ENCODE results near the gene TMEM259. TPM values are rescaled to one million over a fixed set of nuclear protein-coding genes. Genes with fewer than 3 reads are reported as not detected.

Gene TMEM259
- total and polyA plus RNA-seq, 2 donors (not counting 3 experiments of a cell fraction or from before 2014, with no cell fraction given): 142 to 297 TPM

DNA sequence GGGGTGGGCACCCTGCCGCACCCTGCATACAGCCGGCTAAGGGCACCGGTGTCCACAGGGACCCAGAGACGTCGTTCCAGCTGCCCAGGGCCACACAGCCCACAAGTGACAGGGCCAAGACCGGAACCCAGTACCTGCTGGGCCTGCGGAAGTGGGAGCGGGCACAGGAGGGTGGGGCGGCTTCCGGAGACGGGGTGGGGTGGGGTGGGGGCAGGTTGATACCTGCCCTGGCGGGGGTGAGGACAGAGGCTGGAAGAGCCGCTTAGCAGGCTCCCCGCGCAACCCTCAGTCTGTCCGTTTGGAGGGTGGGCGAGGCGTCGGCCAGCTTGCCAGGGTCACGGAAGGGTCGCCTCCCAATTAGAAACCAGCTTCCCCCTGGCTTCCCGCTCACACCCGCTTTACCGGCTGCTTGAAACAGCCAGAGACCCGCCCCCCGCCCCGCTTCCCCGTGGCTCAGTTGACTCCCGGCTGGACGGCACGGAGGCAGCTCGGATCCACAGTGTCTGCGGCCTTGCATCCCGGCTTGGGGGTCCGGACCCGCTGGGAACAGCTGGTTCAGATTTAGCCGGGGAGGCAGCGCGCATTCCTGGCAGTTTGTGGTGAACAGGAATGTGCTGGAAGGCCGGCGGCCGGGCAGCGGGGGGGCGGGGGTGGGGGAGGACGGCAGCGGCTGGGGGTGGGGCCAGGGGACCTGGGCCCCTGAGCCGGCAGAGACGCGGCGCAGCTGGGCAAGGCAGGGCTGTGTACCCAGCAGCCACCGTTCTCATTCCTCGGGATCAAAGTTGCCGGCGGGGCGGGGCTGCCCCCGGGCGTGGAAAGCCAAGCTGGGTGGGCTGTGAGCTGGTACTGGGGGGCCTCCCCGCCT lies 7.4 kb upstream of the TMEM259 start:
- dilution Hi-C loops (cut with MboI; ENCODE audit: extremely low pct_ligation_motif_present, low sequenced_read_pairs) (no loop called here), intact Hi-C loops (cut with micrococcal nuclease) (no loop called here)
- no peaks in the 10 kb centered on the region for H3K9me3 ChIP-seq (replicated peaks; ENCODE audit: control insufficient read depth, insufficient read depth, low read length)
- no TSS peak for BruUV-seq (replicated peaks)
- no peaks in the 10 kb centered on the region for H4K20me1 ChIP-seq (replicated peaks; ENCODE audit: control insufficient read depth, extremely low read depth, insufficient read depth, low read length)
- ChIA-PET CTCF (interaction anchor here (0.8 to 1.8 kb wide), 4 partner anchors 11 to 44 kb away, joined by 3 to 7 read pairs (median 3); partner anchors contain the start of genes ABCA7 and WDR18), POLR2A (interaction anchor here (0.5 to 5.7 kb wide), 7 partner anchors 11 to 995 kb away, joined by 3 to 36 read pairs (median 5); partner anchors contain the start of genes ABCA7 and CIRBP)
- H3K79me2 ChIP-seq (ENCODE audit: control insufficient read depth, insufficient read depth, low read length): peaks cover 44% of the 10 kb centered on the region
- H3K27me3 ChIP-seq (ENCODE audit: control insufficient read depth in 2 of 2, insufficient read depth in 2 of 2, low read length in 2 of 2): no peaks in the 10 kb centered on the region
- no peaks in the 10 kb centered on the region for H3K9me1 ChIP-seq (replicated peaks; ENCODE audit: control insufficient read depth, extremely low read depth, insufficient read depth, low read length)
- peak overlapping the region; percentile 89 for H3K9ac ChIP-seq (replicated peaks; ENCODE audit: extremely low read depth, insufficient read depth, low read length)
- H3K4me2 ChIP-seq (ENCODE audit: insufficient read depth, low read length): peak overlapping the region; percentile 76
- DNase-seq (ENCODE audit: low read depth, low spot score) (peak; percentile 47), FAIRE-seq (peak; percentile 46)
- H3K4me3 ChIP-seq (replicated peaks in 1 of 3; ENCODE audit: insufficient read depth in 1 of 3, low read depth in 1 of 3, low read length in 3 of 3): peak overlapping the region; percentile 52 to 88 (median 84)
- no peak overlapping the region for H2AFZ ChIP-seq (ENCODE audit: low read depth, low read length)
- peak; percentile 52 for TF ChIP-seq POLR2AphosphoS5 (IDR thresholded peaks at IDR 0.05; ENCODE audit: insufficient read depth, low read depth, low read length)
- TF ChIP-seq GATA2 (IDR thresholded peaks at IDR 0.05; ENCODE audit: insufficient read depth, insufficient read length, low read depth, low read length): no peak
- H3K27ac ChIP-seq (ENCODE audit: insufficient read depth, low read depth, low read length): no peak overlapping the region
- peaks cover 9% of the 10 kb centered on the region for H3K4me1 ChIP-seq (ENCODE audit: control insufficient read depth, extremely low read depth, insufficient read depth, low read length)
- H3K36me3 ChIP-seq (ENCODE audit: control insufficient read depth in 2 of 2, extremely low read depth in 1 of 2, insufficient read depth in 2 of 2, low read length in 2 of 2): peaks cover 2 to 11% of the 10 kb centered on the region in 2 experiments

GRCh38 chr19:1027650-1028061 lies 6.7 kb upstream of the TMEM259 start:
- no TSS peak for BruUV-seq (replicated peaks)
- dilution Hi-C loops (cut with MboI; ENCODE audit: extremely low pct_ligation_motif_present, low sequenced_read_pairs) (no loop called here), intact Hi-C loops (cut with micrococcal nuclease) (no loop called here)
- Histone ChIP-seq H3K27me3 (ENCODE audit: control insufficient read depth in 2 of 2, insufficient read depth in 2 of 2, low read length in 2 of 2) (no peaks in the 10 kb centered on the region), H2AFZ (ENCODE audit: low read depth, low read length) (no peak overlapping the region), H3K27ac (ENCODE audit: insufficient read depth, low read depth, low read length) (no peak overlapping the region), H3K36me3 (ENCODE audit: control insufficient read depth in 2 of 2, extremely low read depth in 1 of 2, insufficient read depth in 2 of 2, low read length in 2 of 2) (peaks cover 2 to 7% of the 10 kb centered on the region in 2 experiments), H4K20me1 (replicated peaks; ENCODE audit: control insufficient read depth, extremely low read depth, insufficient read depth, low read length) (no peaks in the 10 kb centered on the region), H3K4me3 (replicated peaks in 1 of 3; ENCODE audit: insufficient read depth in 1 of 3, low read depth in 1 of 3, low read length in 3 of 3) (peak overlapping the region; percentile 52 to 88 (median 84)), H3K9ac (replicated peaks; ENCODE audit: extremely low read depth, insufficient read depth, low read length) (peak overlapping the region; percentile 89), H3K4me1 (ENCODE audit: control insufficient read depth, extremely low read depth, insufficient read depth, low read length) (peaks cover 9% of the 10 kb centered on the region), H3K9me1 (replicated peaks; ENCODE audit: control insufficient read depth, extremely low read depth, insufficient read depth, low read length) (no peaks in the 10 kb centered on the region), H3K9me3 (replicated peaks; ENCODE audit: control insufficient read depth, insufficient read depth, low read length) (no peaks in the 10 kb centered on the region), H3K4me2 (ENCODE audit: insufficient read depth, low read length) (peak overlapping the region; percentile 76), H3K79me2 (ENCODE audit: control insufficient read depth, insufficient read depth, low read length) (peaks cover 42% of the 10 kb centered on the region)
- CTCF ChIA-PET: interaction anchor here (1.2 to 1.8 kb wide), 4 partner anchors 12 to 86 kb away, joined by 3 to 8 read pairs (median 6); partner anchors contain the start of gene ABCA7
- peak; percentile 21 for DNase-seq (ENCODE audit: low read depth, low spot score)
- FAIRE-seq: no peak
- POLR2A ChIA-PET: interaction anchor here (0.9 to 5.7 kb wide), 4 partner anchors 11 to 241 kb away, joined by 3 to 36 read pairs (median 4); partner anchors contain the start of genes ABCA7 and CIRBP
- TF ChIP-seq GATA2 (IDR thresholded peaks at IDR 0.05; ENCODE audit: insufficient read depth, insufficient read length, low read depth, low read length) (no peak), POLR2AphosphoS5 (IDR thresholded peaks at IDR 0.05; ENCODE audit: insufficient read depth, low read depth, low read length) (no peak), MAX (IDR thresholded peaks at IDR 0.05; ENCODE audit: insufficient read depth, insufficient read length) (no peak), JUN (IDR thresholded peaks at IDR 0.05; ENCODE audit: borderline replicate concordance, insufficient read depth, insufficient read length, low read depth) (no peak), EZH2 (IDR thresholded peaks at IDR 0.05; ENCODE audit: borderline replicate concordance, low read depth, low read length, severe bottlenecking) (no peak), FOS (IDR thresholded peaks at IDR 0.05; ENCODE audit: borderline replicate concordance, insufficient read depth, low read length) (no peak), POLR2A (IDR thresholded peaks at IDR 0.05; ENCODE audit: low read depth, low read length) (no peak), MYC (IDR thresholded peaks at IDR 0.05; ENCODE audit: low read depth, low read length) (no peak)
- TF ChIP-seq, protein P1, sequence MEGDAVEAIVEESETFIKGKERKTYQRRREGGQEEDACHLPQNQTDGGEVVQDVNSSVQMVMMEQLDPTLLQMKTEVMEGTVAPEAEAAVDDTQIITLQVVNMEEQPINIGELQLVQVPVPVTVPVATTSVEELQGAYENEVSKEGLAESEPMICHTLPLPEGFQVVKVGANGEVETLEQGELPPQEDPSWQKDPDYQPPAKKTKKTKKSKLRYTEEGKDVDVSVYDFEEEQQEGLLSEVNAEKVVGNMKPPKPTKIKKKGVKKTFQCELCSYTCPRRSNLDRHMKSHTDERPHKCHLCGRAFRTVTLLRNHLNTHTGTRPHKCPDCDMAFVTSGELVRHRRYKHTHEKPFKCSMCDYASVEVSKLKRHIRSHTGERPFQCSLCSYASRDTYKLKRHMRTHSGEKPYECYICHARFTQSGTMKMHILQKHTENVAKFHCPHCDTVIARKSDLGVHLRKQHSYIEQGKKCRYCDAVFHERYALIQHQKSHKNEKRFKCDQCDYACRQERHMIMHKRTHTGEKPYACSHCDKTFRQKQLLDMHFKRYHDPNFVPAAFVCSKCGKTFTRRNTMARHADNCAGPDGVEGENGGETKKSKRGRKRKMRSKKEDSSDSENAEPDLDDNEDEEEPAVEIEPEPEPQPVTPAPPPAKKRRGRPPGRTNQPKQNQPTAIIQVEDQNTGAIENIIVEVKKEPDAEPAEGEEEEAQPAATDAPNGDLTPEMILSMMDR (IDR thresholded peaks at IDR 0.05; ENCODE audit: extremely low read depth in 1 of 2, insufficient read depth in 1 of 2, low read depth in 1 of 2, low read length in 2 of 2): no peak
